Transverse colon (tissue), 4 donors: Measurements from ENCODE around the gene EHHADH. TPM values are rescaled to one million over a fixed set of nuclear protein-coding genes. Genes with fewer than 3 reads are reported as not detected.
A peak's percentile ranks its signal among the peaks of the same experiment; 100 is the strongest.

Experiments
- DNase-seq: peaks from one replicate; pipeline ENCODE4 v3.0.0-alpha.2; 2019
- H3K27ac ChIP-seq, 4 donors: fragments of 200-600 bp; sonication (generic); 2 replicates each; pipeline ENCODE4 v1.5.1; 2016 to 2018; ENCODE audit warnings: inconsistent platforms in 4 of 4
- H3K27me3 ChIP-seq: fragments of 200-600 bp; sonication (generic); 2 replicates; pipeline ENCODE4 v1.5.1; 2017; ENCODE audit warnings: inconsistent platforms
- H3K36me3 ChIP-seq, 4 donors: fragments of 200-600 bp; sonication (generic); 2 replicates each; pipeline ENCODE4 v1.5.1; 2017 to 2019; ENCODE audit warnings: inconsistent platforms in 4 of 4
- H3K4me1 ChIP-seq, 4 donors: fragments of 200-600 bp; sonication (generic); 2 replicates each; pipeline ENCODE4 v1.5.1; 2017 to 2020; ENCODE audit warnings: inconsistent platforms in 4 of 4
- H3K4me3 ChIP-seq, 4 donors: fragments of 200-600 bp; sonication (generic); 1 replicate in 1 of 4; 2 replicates in 3 of 4; pipeline versions ENCODE4 v1.5.1 to v1.6.1; 2017 to 2019; ENCODE audit warnings: inconsistent platforms in 4 of 4
- H3K9me3 ChIP-seq, 2 donors: fragments of 200-600 bp; sonication (generic); 2 replicates each; pipeline ENCODE4 v1.5.1; 2017 to 2019; ENCODE audit warnings: inconsistent platforms in 2 of 2
- CTCF ChIP-seq, 5 experiments: fragments of 200-600 bp in 3 of 5; fragments of 450-650 bp in 2 of 5; sonication (generic) in 3 of 5; IDR thresholded peaks; 1 replicate in 2 of 5; 2 replicates in 3 of 5; pipeline ENCODE4 v1.5.1; 2016 to 2017; ENCODE audit warnings: antibody characterized with exemption in 5 of 5, inconsistent platforms in 3 of 5, mild to moderate bottlenecking in 2 of 5, moderate library complexity in 1 of 5
- EP300 ChIP-seq: sonication (generic); formaldehyde crosslinking; IDR thresholded peaks from one replicate; pipeline ENCODE4 v1.6.1; 2017; ENCODE audit warnings: antibody characterized with exemption, low read depth
- POLR2A ChIP-seq: fragments of 450-650 bp; IDR thresholded peaks from one replicate; pipeline ENCODE4 v1.6.1; 2016; ENCODE audit warnings: antibody characterized with exemption, mild to moderate bottlenecking, moderate library complexity
- POLR2AphosphoS5 ChIP-seq, 3 donors: sonication (generic); formaldehyde crosslinking; IDR thresholded peaks; one replicate each; pipeline ENCODE4 v1.6.1; 2016; ENCODE audit warnings: antibody characterized with exemption in 3 of 3
- WGBS, 2 donors: methylation state at CpG; one replicate each; pipeline ENCODE4 v1.1.5; 2018; ENCODE audit warnings: low coverage in 1 of 2; 5-methylcytosine and 5-hydroxymethylcytosine counted together
- in situ Hi-C, 4 donors: fragments of 200-750 bp; cut with MboI; loops; one replicate each; pipeline versions ENCODE4 v1.15.0 to v1.15.1; 2017; ENCODE audit warnings: low sequenced_read_pairs in 3 of 4, low pct_ligation_motif_present in 1 of 4, low pct_unique_long_range_greater_than_20kb in 1 of 4
- intact Hi-C: fragments of 100-400 bp; cut with DNase I; formaldehyde crosslinking; loops from one replicate; pipeline ENCODE4 v1.15.1; 2023; ENCODE audit warnings: low total_unique reads
- total RNA-seq, 4 donors: library from RNA; depleted of rRNA; stranded (reverse); fragments of >200 nt; gene quantifications; one replicate each; pipeline ENCODE4 v1.1.0, GENCODE V29; 2016

EHHADH gene
- total RNA-seq, 4 donors from 2014 or later, result 6.4 to 39.6 (median 14.3) TPM

GRCh38 chr3:185290266-185290665, 36.4 kb upstream of the EHHADH start:
- intact Hi-C loops, result no loop called here
- Histone ChIP-seq H3K4me1 (peaks cover 0 to 5% (median 0%) of the 10 kb centered on the region in 4 donors), H3K27me3 (no peaks in the 10 kb centered on the region), H3K9me3 (no peaks in the 10 kb centered on the region), H3K27ac (no peak overlapping the region), H3K36me3 (peaks cover 0 to 11% (median 0%) of the 10 kb centered on the region in 4 donors), H3K4me3 (no peak overlapping the region)
- no peak for TF ChIP-seq CTCF (IDR thresholded peaks at IDR 0.05)
- TF ChIP-seq EP300, result no peak
- no peak for TF ChIP-seq POLR2A
- no peak for TF ChIP-seq POLR2AphosphoS5 (IDR thresholded peaks at IDR 0.05)
- in situ Hi-C loops, result no loop called here
- 79 to 82% methylated on average over 3 of the region's 3 CpGs for WGBS, 2 donors
- DNase-seq, result no peak

- DNase-seq, result no peak
- Histone ChIP-seq H3K36me3 (no peaks in the 10 kb centered on the region), H3K4me1 (peaks cover 0 to 14% (median 8%) of the 10 kb centered on the region in 4 donors), H3K27me3 (no peaks in the 10 kb centered on the region), H3K9me3 (no peaks in the 10 kb centered on the region), H3K27ac (peak overlapping the region; percentile 58 to 79 (median 71)), H3K4me3 (peak overlapping the region; percentile 50 to 75 (median 58))
- TF ChIP-seq CTCF (IDR thresholded peaks at IDR 0.05), result no peak
- TF ChIP-seq EP300, result no peak
- no peak for TF ChIP-seq POLR2A
- TF ChIP-seq POLR2AphosphoS5 (IDR thresholded peaks at IDR 0.05), result no peak
- in situ Hi-C loops (no loop called here), intact Hi-C loops (no loop called here)
- WGBS, 2 donors, result 48 to 55% methylated on average over 4 to 9 of the region's 9 CpGs
Measured at GRCh38 chr3:185283374-185283935, 29.6 kb upstream of the EHHADH start.

GRCh38 chr3:185282696-185283373, 29.0 kb upstream of the EHHADH start:
- H3K36me3 ChIP-seq, result no peaks in the 10 kb centered on the region
- peak overlapping the region; percentile 50 to 75 (median 58) for H3K4me3 ChIP-seq
- intact Hi-C loops (no loop called here), in situ Hi-C loops (no loop called here)
- H3K9me3 ChIP-seq, result no peaks in the 10 kb centered on the region
- WGBS, 2 donors, result 3 to 4% methylated on average over 19 to 37 of the region's 41 CpGs
- no peaks in the 10 kb centered on the region for H3K27me3 ChIP-seq
- H3K4me1 ChIP-seq, result peaks cover 0 to 14% (median 8%) of the 10 kb centered on the region in 4 donors
- DNase-seq, result peak; percentile 98
- TF ChIP-seq POLR2A (peak; percentile 74), CTCF (IDR thresholded peaks at IDR 0.05) (peak in 2 of 5 experiments; percentile 25 to 39), POLR2AphosphoS5 (IDR thresholded peaks at IDR 0.05) (peak; percentile 84 to 89 (median 84)), EP300 (no peak)
- peak overlapping the region; percentile 58 to 79 (median 71) for H3K27ac ChIP-seq

GRCh38 chr3:185280572-185281365, 26.9 kb upstream of the EHHADH start:
- Histone ChIP-seq H3K27me3 (peaks cover 13% of the 10 kb centered on the region), H3K36me3 (no peaks in the 10 kb centered on the region), H3K9me3 (no peaks in the 10 kb centered on the region), H3K4me1 (peaks cover 0 to 14% (median 8%) of the 10 kb centered on the region in 4 donors), H3K27ac (no peak overlapping the region), H3K4me3 (no peak overlapping the region)
- in situ Hi-C loops (no loop called here), intact Hi-C loops (no loop called here)
- no peak for DNase-seq
- TF ChIP-seq POLR2A (no peak), CTCF (IDR thresholded peaks at IDR 0.05) (peak; percentile 59 to 71 (median 60))
- WGBS, 2 donors, result 23 to 37% methylated on average over 4 of the region's 4 CpGs
